SK-N-SH treated with all-trans-retinoic acid at 6 μM for 48 hours (cell line): ENCODE data around the gene SLC25A42.

ENCODE experiments used
- ZFP3 ChIP-seq: fragments of 250-450 bp; sonication (Bioruptor Pico); IDR thresholded peaks from 2 replicates; pipeline ENCODE4 v1.5.0; 2020; ENCODE audit warnings: mild to moderate bottlenecking, moderate library complexity
- TF ChIP-seq, protein P1 (sequence below): fragments of 250-450 bp; sonication (Bioruptor Pico); IDR thresholded peaks from 2 replicates; pipeline ENCODE4 v1.5.1; 2020; ENCODE audit warnings: low read depth, mild to moderate bottlenecking, moderate library complexity

DNA sequence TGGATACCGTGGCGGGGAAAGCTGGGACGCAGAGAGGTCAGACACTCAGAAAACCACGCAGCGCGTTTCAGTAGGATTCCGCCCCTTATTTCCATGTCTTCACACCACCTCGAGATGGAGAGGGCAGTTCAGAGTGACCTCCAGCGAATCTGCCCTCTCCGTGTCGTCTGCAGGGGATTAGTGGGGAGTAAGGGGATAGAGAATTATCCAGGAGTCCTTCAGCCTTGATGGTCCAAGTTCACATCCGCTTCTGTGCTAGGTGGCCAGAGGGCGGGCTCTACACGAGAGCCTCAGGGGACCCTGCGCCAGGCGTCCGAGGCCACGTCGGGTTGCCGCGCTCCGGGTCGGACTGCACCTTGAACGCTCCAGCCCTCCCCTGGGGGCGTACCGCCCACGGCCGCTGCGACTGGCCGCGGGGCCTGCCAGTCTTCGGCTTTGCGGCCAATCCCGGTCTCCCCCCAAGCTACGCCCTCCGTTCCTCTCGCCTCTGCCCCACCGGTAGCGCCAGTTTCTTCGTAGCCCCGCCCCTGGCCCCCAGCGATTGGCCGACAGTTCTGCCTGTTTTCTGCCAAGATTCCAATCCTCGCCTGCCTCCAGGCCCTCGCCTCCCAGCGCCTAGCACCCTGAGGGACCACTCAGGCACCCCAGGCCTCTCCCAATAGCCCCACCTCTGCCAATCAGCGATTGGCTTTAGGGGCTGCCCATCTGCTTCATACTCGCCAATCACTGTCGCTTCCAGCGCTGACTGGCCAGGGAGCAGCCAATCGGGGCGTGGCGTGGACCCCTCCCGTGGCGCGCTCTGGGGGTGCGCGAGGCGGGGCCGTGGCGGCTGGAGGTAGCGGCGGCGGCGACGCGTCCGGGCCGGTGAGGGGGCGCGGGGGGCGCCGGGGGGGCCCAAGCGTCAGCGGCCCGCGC, at the start of gene SLC25A42:
- TF ChIP-seq, protein P1, sequence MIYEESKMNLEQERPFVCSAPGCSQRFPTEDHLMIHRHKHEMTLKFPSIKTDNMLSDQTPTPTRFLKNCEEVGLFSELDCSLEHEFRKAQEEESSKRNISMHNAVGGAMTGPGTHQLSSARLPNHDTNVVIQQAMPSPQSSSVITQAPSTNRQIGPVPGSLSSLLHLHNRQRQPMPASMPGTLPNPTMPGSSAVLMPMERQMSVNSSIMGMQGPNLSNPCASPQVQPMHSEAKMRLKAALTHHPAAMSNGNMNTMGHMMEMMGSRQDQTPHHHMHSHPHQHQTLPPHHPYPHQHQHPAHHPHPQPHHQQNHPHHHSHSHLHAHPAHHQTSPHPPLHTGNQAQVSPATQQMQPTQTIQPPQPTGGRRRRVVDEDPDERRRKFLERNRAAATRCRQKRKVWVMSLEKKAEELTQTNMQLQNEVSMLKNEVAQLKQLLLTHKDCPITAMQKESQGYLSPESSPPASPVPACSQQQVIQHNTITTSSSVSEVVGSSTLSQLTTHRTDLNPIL (CRISPR knock-in tag): no peak
- no peak for TF ChIP-seq ZFP3 (CRISPR knock-in tag)
